K562 (cell line): ENCODE results near the gene ATXN1L. TPM values are rescaled to one million over a fixed set of nuclear protein-coding genes. Genes with fewer than 3 reads are reported as not detected.

Experiments used
- ARID1B ChIP-seq: fragments of 450-650 bp; IDR thresholded peaks from 2 replicates; pipeline ENCODE4 v1.6.1; 2016; ENCODE audit warnings: antibody characterized with exemption, mild to moderate bottlenecking, inconsistent platforms
- CREBBP ChIP-seq: IDR thresholded peaks from one replicate; pipeline ENCODE4 v1.6.1; 2012; ENCODE audit warnings: low read depth, mild to moderate bottlenecking, control low read depth, inconsistent platforms, low read length
- FOXK1 ChIP-seq: sonication (generic); formaldehyde crosslinking; IDR thresholded peaks from 2 replicates; pipeline ENCODE4 v1.8.0; 2022; ENCODE audit warnings: missing genetic modification reagents, mild to moderate bottlenecking, borderline replicate concordance
- FUS ChIP-seq: fragments of 200-400 bp; formaldehyde crosslinking; optimal IDR thresholded peaks from 2 replicates; pipeline ENCODE3; 2017; ENCODE audit warnings: low read depth, low read length
- HDAC2 ChIP-seq: fragments of 450-650 bp; IDR thresholded peaks from 2 replicates; pipeline ENCODE4 v1.6.1; 2016; ENCODE audit warnings: mild to moderate bottlenecking
- JUND ChIP-seq, 2 experiments: IDR thresholded peaks; 2 replicates in 1 of 2; 3 replicates in 1 of 2; pipeline ENCODE4 v1.6.1; 2011; ENCODE audit warnings: borderline replicate concordance in 2 of 2, low read depth in 2 of 2, low read length in 2 of 2, improper control_type of control experiment in 1 of 2, missing biosample characterization in 1 of 2, missing genetic modification characterization in 1 of 2, missing genetic modification reagents in 1 of 2
- MAFG ChIP-seq: fragments of 450-650 bp; conservative IDR thresholded peaks from 2 replicates; pipeline ENCODE4 v1.6.1; 2016; ENCODE audit warnings: missing genetic modification characterization, missing compliant biosample characterization
- MLLT1 ChIP-seq, 2 experiments: fragments of 450-650 bp; IDR thresholded peaks; 2 replicates each; pipeline ENCODE4 v1.6.1; 2016
- MNT ChIP-seq, 2 experiments: fragments of 450-650 bp; conservative IDR thresholded peaks; 2 replicates each; pipeline ENCODE4 v1.6.1; 2017; ENCODE audit warnings: mild to moderate bottlenecking in 2 of 2, moderate library complexity in 2 of 2
- NFIC ChIP-seq: fragments of 450-650 bp; IDR thresholded peaks from 2 replicates; pipeline ENCODE4 v1.6.1; 2017; ENCODE audit warnings: mild to moderate bottlenecking, inconsistent platforms
- NRF1 ChIP-seq, 2 experiments: fragments of 450-650 bp; IDR thresholded peaks in 1 of 2; conservative IDR thresholded peaks in 1 of 2; 2 replicates each; pipeline ENCODE4 v1.6.1; 2014; ENCODE audit warnings: mild to moderate bottlenecking in 2 of 2
- RBBP5 ChIP-seq: fragments of 200-600 bp; sonication (generic); IDR thresholded peaks from 2 replicates; pipeline ENCODE4 v1.6.1; 2012; ENCODE audit warnings: borderline replicate concordance, mild to moderate bottlenecking, low read length, control low read depth, inconsistent platforms; ENCODE audit not compliant: insufficient read depth, poor library complexity, severe bottlenecking
- SMARCB1 ChIP-seq: IDR thresholded peaks from 2 replicates; pipeline ENCODE4 v1.6.1; 2011; ENCODE audit warnings: improper control_type of control experiment, low read depth; ENCODE audit not compliant: insufficient read length
- SPI1 ChIP-seq: IDR thresholded peaks from 2 replicates; pipeline ENCODE4 v1.6.1; 2011; ENCODE audit warnings: low read depth, low read length, control low read depth, borderline replicate concordance
- YY1 ChIP-seq, 3 experiments: IDR thresholded peaks; 2 replicates each; pipeline ENCODE4 v1.6.1; 2011; ENCODE audit warnings: low read length in 2 of 3, mild to moderate bottlenecking in 2 of 3, moderate library complexity in 2 of 3, borderline replicate concordance in 1 of 3, control low read depth in 1 of 3, low read depth in 1 of 3; ENCODE audit not compliant: insufficient read depth in 3 of 3, insufficient replicate concordance in 2 of 3, control insufficient read depth in 1 of 3, insufficient read length in 1 of 3; ENCODE audit errors: extremely low read depth in 1 of 3
- ZKSCAN1 ChIP-seq: fragments of 150-350 bp; IDR thresholded peaks from 2 replicates; pipeline ENCODE4 v1.6.1; 2016; ENCODE audit warnings: low read depth, low read length
- ZNF24 ChIP-seq: fragments of 450-650 bp; IDR thresholded peaks from 2 replicates; pipeline ENCODE4 v1.6.1; 2016
- ZNF586 ChIP-seq: fragments of 450-650 bp; formaldehyde crosslinking; conservative IDR thresholded peaks from 2 replicates; pipeline ENCODE4 v1.4.0; 2020; ENCODE audit warnings: mild to moderate bottlenecking, moderate library complexity
- ZNF740 ChIP-seq, 3 experiments: fragments of 200-800 bp in 1 of 3; sonication (Bioruptor generic) in 1 of 3; sonication (generic) in 1 of 3; formaldehyde crosslinking in 1 of 3; IDR thresholded peaks; 2 replicates each; pipeline versions ENCODE4 v1.6.1 to v1.8.0; 2016 to 2022; ENCODE audit warnings: mild to moderate bottlenecking in 2 of 3, missing compliant biosample characterization in 2 of 3, missing genetic modification characterization in 2 of 3, missing genetic modification reagents in 1 of 3
- polyA plus RNA-seq, 8 experiments: library from polyadenylated mRNA; depleted of rRNA in 4 of 8; stranded (reverse) in 5 of 8; unstranded in 3 of 8; fragments of >200 nt; fragmentation: Nextera tagmentation in 2 of 8; fragmentation: Illumina TruSeq in 1 of 8; extraction: Ambion mirVana in 2 of 8; extraction: Trizol in 1 of 8; gene quantifications; 2 replicates each; pipeline versions ENCODE4 v1.2.1 to v1.2.3, GENCODE V29; 2011 to 2014; ENCODE audit warnings: inconsistent platforms in 1 of 8, missing spikeins in 1 of 8
- total RNA-seq, 7 experiments: library from RNA; depleted of rRNA in 6 of 7; stranded (reverse); fragments of >200 nt in 6 of 7; fragmentation: Illumina TruSeq in 2 of 7; extraction: Trizol in 2 of 7; gene quantifications; 2 replicates each; pipeline versions ENCODE4 v1.2.1 to v1.2.3, GENCODE V29; 2011 to 2021; ENCODE audit warnings: low replicate concordance in 1 of 7

Gene ATXN1L
- total and polyA plus RNA-seq, 9 of the 15 experiments (the other 6 are each of a cell fraction or from before 2014, with no cell fraction given) = 1.4 to 11.3 (median 9.3) TPM

GRCh38 chr16:71808593-71809459, 37.0 kb upstream of the ATXN1L start, which contains the start of gene AP1G1 (continued):
- peak; percentile 94 for TF ChIP-seq RBBP5
- peak; percentile 53; the same call in 1 of the 2 replicates for TF ChIP-seq MAFG (tag)
- peak; percentile 20 to 53; a peak in 2 of 4 replicates for TF ChIP-seq NRF1 (conservative IDR thresholded peaks at IDR 0.05 in 1 of 2, IDR thresholded peaks at IDR 0.05 in 1 of 2)
- peak; percentile 72 to 93 for TF ChIP-seq MNT (conservative IDR thresholded peaks at IDR 0.05)
- TF ChIP-seq YY1 (IDR thresholded peaks at IDR 0.05; ENCODE audit: borderline replicate concordance in 1 of 3, control insufficient read depth in 1 of 3, extremely low read depth in 1 of 3, insufficient read depth in 3 of 3, insufficient read length in 1 of 3, insufficient replicate concordance in 2 of 3, low read depth in 1 of 3, low read length in 2 of 3) = peak; percentile 94 to 96 (median 95)
- 0 out of 2 replicates have a peak, but pooled peaks have one; percentile 17 for TF ChIP-seq FOXK1 (CRISPR knock-in tag)
- TF ChIP-seq CREBBP = no peak
- TF ChIP-seq FUS = no peak
- TF ChIP-seq MLLT1 (IDR thresholded peaks at IDR 0.05) = peak; percentile 93 to 97
- peak; percentile 69 for TF ChIP-seq NFIC
- TF ChIP-seq JUND (IDR thresholded peaks at IDR 0.05; ENCODE audit: borderline replicate concordance, low read depth, low read length) = peak; percentile 73
- TF ChIP-seq JUND (tag; IDR thresholded peaks at IDR 0.05; ENCODE audit: borderline replicate concordance, low read depth, low read length) = peak; percentile 85
- peak; percentile 87 for TF ChIP-seq HDAC2
- TF ChIP-seq ZKSCAN1 = 0 out of 2 replicates have a peak, but pooled peaks have one; percentile 41
- TF ChIP-seq SMARCB1 = no peak
- peak; percentile 85 for TF ChIP-seq ZNF740 (CRISPR knock-in tag; IDR thresholded peaks at IDR 0.05)
- peak in 1 of 2 experiments; percentile 97; a peak in 2 of 4 replicates for TF ChIP-seq ZNF740 (tag; IDR thresholded peaks at IDR 0.05)
- TF ChIP-seq SPI1 = 0 out of 2 replicates have a peak, but pooled peaks have one; percentile 0
- no peak; the same call in 1 of the 2 replicates for TF ChIP-seq ARID1B
- no peak for TF ChIP-seq ZNF586 (CRISPR knock-in tag)
- TF ChIP-seq ZNF24 = 0 out of 2 replicates have a peak, but pooled peaks have one; percentile 31
